Measurements from ENCODE around the gene P2RY14. TPM values are rescaled to one million over a fixed set of nuclear protein-coding genes. Genes with fewer than 3 reads are reported as not detected.

P2RY14 gene
- total and polyA plus RNA-seq, 2 of the 13 experiments (the other 11 are each of a cell fraction or from before 2014, with no cell fraction given): not detected

GRCh38 chr3:151197981-151198767 is 80.2 kb downstream of the P2RY14 start (continued):
- TF ChIP-seq FOXP4 (CRISPR knock-in tag; IDR thresholded peaks at IDR 0.05) (peak; percentile 92), TAF15 (IDR thresholded peaks at IDR 0.05; ENCODE audit: low read depth, low read length, poor library complexity, severe bottlenecking) (no peak), BHLHE40 (IDR thresholded peaks at IDR 0.05; ENCODE audit: low read length) (peak; percentile 70), POGK (CRISPR knock-in tag; conservative IDR thresholded peaks at IDR 0.05) (0 out of 2 replicates have a peak, but pooled peaks have one; percentile 47), ZNF451 (CRISPR knock-in tag; IDR thresholded peaks at IDR 0.05) (no peak), IRF1 (CRISPR knock-in tag; IDR thresholded peaks at IDR 0.05; ENCODE audit: low read depth) (no peak), ZNF841 (CRISPR knock-in tag; IDR thresholded peaks at IDR 0.05; ENCODE audit: borderline replicate concordance) (no peak), THYN1 (CRISPR knock-in tag; IDR thresholded peaks at IDR 0.05; ENCODE audit: borderline replicate concordance, low read depth) (no peak), JDP2 (CRISPR knock-in tag; IDR thresholded peaks at IDR 0.05; ENCODE audit: borderline replicate concordance) (no peak), ZNF724P (CRISPR knock-in tag; IDR thresholded peaks at IDR 0.05; ENCODE audit: borderline replicate concordance) (no peak), SUZ12 (IDR thresholded peaks at IDR 0.05; ENCODE audit: low read depth, low read length) (no peak), SAP130 (CRISPR knock-in tag; IDR thresholded peaks at IDR 0.05; ENCODE audit: low read depth) (peak; percentile 78), NCOA2 (CRISPR knock-in tag; IDR thresholded peaks at IDR 0.05) (peak; percentile 96), KAT7 (CRISPR knock-in tag; IDR thresholded peaks at IDR 0.05; ENCODE audit: borderline replicate concordance) (no peak), ZNF652 (CRISPR knock-in tag; IDR thresholded peaks at IDR 0.05; ENCODE audit: borderline replicate concordance, low read depth) (0 out of 2 replicates have a peak, but pooled peaks have one; percentile 37), ZNF235 (CRISPR knock-in tag; IDR thresholded peaks at IDR 0.05; ENCODE audit: borderline replicate concordance) (no peak), HOXA5 (CRISPR knock-in tag; IDR thresholded peaks at IDR 0.05) (peak; percentile 36; the same call in 1 of the 2 replicates), ZBTB14 (CRISPR knock-in tag; IDR thresholded peaks at IDR 0.05) (no peak), THAP8 (CRISPR knock-in tag; IDR thresholded peaks at IDR 0.05; ENCODE audit: borderline replicate concordance) (no peak), SNAPC5 (CRISPR knock-in tag; IDR thresholded peaks at IDR 0.05; ENCODE audit: borderline replicate concordance) (no peak)

Measured in HepG2 (cell line).